Gastrocnemius medialis (tissue), 4 donors: ENCODE measurements around the gene JDP2.

Source experiments
- POLR2A ChIP-seq, 2 donors: fragments of 450-650 bp; IDR thresholded peaks; one replicate each; pipeline ENCODE4 v1.6.1; 2017; ENCODE audit warnings: antibody characterized with exemption in 2 of 2, mild to moderate bottlenecking in 2 of 2, moderate library complexity in 2 of 2
- TF ChIP-seq, protein P1 (sequence below), 5 experiments: fragments of 450-650 bp in 3 of 5; fragments of 200-600 bp in 2 of 5; sonication (generic) in 2 of 5; IDR thresholded peaks in 4 of 5; conservative IDR thresholded peaks in 1 of 5; 1 replicate in 4 of 5; 2 replicates in 1 of 5; pipeline ENCODE4 v1.5.1; 2016 to 2019; ENCODE audit warnings: antibody characterized with exemption in 5 of 5, mild to moderate bottlenecking in 3 of 5, moderate library complexity in 3 of 5

DNA sequence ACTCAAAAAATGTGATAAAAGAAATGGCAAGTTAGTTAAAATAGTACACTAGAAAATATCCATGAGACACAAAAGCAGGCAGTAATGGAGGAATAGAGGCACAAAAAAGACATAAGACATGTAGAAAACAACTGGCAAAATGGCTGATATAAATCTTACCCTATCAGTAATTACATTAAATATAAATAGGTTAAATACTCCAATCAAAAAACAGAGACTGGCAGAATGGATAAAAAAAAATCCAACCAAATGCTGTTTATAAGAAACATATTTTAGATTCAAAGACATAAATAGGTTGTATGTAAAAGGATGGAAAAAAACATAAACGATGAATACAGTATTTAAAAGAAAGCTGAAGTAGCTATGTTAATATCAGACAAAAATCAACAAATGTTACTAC is 79.1 kb downstream of the JDP2 start:
- TF ChIP-seq, protein P1, sequence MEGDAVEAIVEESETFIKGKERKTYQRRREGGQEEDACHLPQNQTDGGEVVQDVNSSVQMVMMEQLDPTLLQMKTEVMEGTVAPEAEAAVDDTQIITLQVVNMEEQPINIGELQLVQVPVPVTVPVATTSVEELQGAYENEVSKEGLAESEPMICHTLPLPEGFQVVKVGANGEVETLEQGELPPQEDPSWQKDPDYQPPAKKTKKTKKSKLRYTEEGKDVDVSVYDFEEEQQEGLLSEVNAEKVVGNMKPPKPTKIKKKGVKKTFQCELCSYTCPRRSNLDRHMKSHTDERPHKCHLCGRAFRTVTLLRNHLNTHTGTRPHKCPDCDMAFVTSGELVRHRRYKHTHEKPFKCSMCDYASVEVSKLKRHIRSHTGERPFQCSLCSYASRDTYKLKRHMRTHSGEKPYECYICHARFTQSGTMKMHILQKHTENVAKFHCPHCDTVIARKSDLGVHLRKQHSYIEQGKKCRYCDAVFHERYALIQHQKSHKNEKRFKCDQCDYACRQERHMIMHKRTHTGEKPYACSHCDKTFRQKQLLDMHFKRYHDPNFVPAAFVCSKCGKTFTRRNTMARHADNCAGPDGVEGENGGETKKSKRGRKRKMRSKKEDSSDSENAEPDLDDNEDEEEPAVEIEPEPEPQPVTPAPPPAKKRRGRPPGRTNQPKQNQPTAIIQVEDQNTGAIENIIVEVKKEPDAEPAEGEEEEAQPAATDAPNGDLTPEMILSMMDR (IDR thresholded peaks at IDR 0.05 in 4 of 5, conservative IDR thresholded peaks at IDR 0.05 in 1 of 5), result no peak
- no peak for TF ChIP-seq POLR2A (IDR thresholded peaks at IDR 0.05)
